GM12872 (cell line): ENCODE data around the gene PCDH7.

Source experiments
- TF ChIP-seq, protein P1 (sequence below): IDR thresholded peaks from 3 replicates; pipeline ENCODE4 v1.5.1; 2011; ENCODE audit warnings: low read depth, mild to moderate bottlenecking, low read length, moderate library complexity; ENCODE audit not compliant: insufficient read depth

Gene PCDH7

GRCh38 chr4:30720021-30720660 is at the start of gene PCDH7:
Gene PCDH7, plus strand, starts transcription at chr4:30720369. Its CDS starts 1,054 bp downstream, at chr4:30721423.
- TF ChIP-seq, protein P1, sequence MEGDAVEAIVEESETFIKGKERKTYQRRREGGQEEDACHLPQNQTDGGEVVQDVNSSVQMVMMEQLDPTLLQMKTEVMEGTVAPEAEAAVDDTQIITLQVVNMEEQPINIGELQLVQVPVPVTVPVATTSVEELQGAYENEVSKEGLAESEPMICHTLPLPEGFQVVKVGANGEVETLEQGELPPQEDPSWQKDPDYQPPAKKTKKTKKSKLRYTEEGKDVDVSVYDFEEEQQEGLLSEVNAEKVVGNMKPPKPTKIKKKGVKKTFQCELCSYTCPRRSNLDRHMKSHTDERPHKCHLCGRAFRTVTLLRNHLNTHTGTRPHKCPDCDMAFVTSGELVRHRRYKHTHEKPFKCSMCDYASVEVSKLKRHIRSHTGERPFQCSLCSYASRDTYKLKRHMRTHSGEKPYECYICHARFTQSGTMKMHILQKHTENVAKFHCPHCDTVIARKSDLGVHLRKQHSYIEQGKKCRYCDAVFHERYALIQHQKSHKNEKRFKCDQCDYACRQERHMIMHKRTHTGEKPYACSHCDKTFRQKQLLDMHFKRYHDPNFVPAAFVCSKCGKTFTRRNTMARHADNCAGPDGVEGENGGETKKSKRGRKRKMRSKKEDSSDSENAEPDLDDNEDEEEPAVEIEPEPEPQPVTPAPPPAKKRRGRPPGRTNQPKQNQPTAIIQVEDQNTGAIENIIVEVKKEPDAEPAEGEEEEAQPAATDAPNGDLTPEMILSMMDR = no peak

GRCh38 chr4:30671926-30672448 is 48.2 kb upstream of the PCDH7 start:
- TF ChIP-seq, protein P1 = no peak

DNA sequence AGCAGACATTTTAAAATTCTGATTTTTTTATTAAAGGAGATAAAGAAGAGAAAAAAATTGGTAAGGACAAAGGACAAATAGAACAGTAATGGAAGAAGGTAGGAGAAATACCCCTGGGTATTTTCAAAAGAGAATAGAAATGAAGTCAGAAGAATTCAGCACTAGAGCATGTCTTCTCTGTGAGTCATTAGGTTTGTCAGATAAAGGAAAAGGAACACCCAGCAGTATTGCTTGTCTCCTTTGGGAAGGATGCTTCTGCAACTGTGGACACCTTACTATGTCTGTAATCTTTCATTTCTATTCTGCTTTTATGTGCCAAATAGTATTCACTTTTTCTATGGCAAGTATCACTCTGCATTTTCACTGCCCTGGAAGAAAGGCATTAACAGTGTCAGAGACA is 24.0 kb upstream of the PCDH7 start:
- TF ChIP-seq, protein P1 = no peak

DNA sequence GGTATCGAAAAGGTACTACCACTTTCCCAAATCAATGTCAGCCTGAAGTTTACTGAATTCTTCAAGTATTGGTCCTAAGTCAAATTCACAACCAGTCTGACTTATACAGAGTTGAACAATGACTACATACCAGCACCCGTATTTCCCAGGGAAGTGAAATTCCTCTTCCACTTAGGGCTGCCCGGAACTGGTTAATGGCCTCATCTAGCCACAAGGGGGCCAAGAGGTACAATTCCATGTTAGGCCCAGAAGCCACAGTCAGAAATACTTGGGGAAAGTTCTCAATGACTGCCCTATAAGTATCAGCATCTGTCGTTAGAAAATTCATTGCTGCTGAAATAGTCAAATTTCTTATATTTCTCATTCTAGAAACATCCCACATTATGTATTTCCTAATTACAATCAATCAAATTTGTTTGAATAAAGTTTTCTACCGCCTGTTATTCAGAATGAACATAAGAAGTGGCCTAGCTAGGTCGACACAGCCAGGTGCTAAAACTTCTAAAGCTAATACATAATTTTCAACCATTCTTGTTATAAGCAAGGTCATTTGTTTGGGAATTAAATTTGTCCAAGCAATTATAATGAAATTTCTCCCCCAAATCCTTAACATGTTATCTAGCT is 5.6 kb upstream of the PCDH7 start:
- TF ChIP-seq, protein P1 = peak; percentile 64; the same call in 2 of the 3 replicates

- TF ChIP-seq, protein P1 = peak; percentile 42; the same call in 1 of the 3 replicates
Measured at GRCh38 chr4:30716158-30716557, 4.0 kb upstream of the PCDH7 start.

DNA sequence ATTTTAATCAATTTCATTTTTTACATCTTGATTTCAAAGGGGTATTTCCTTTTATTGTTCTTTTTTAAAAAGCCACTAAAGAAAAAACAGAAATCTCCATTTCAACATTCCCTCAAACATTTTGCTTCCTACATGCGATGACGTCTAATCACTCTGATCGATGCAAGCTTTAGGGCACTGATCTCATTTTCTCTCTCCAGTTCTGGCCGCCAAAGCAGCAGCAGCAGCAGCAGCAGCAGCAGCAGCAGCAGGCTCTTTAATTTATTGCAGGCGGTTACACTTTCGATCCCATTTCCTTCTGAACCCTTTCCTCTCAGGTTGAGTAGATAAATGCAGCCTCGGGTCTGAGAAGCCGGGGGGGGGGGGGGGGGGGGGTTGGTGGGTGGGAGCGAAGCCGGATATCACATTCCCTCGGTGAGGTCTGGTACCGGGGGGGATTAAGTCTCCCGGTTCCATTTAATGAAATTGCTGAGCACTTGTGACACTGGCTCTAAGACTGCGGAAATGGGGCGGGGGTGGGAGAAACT is 3.4 kb upstream of the PCDH7 start:
- TF ChIP-seq, protein P1 = no peak

GRCh38 chr4:30717208-30718020 is 2.8 kb upstream of the PCDH7 start:
- TF ChIP-seq, protein P1 = no peak
